ENCODE data around the gene FNIP2.

The FNIP2 gene

DNA sequence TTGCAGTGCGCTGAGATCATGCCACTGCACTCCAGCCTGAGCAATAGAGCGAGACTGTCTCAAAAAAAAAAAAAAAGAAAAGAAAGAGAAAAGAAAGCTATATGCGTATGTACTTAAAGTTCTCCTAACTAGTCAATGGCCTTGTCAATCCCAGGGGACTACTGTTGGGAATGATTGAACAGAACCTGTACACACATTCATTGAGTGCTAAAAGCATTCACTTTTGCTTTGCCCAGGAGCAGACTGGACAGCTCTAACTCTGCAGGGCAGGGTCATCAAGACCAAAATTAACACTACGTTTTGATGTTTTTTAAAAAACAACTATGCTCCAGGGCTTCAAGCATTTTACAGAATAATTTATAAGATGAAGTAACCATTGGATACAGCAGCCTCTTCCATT lies 106.2 kb downstream of the FNIP2 start (continued):
- TF ChIP-seq GLIS2 (tag by site-specific recombination; IDR thresholded peaks at IDR 0.05) (no peak), ZNF174 (tag by site-specific recombination; IDR thresholded peaks at IDR 0.05) (no peak)

DNA sequence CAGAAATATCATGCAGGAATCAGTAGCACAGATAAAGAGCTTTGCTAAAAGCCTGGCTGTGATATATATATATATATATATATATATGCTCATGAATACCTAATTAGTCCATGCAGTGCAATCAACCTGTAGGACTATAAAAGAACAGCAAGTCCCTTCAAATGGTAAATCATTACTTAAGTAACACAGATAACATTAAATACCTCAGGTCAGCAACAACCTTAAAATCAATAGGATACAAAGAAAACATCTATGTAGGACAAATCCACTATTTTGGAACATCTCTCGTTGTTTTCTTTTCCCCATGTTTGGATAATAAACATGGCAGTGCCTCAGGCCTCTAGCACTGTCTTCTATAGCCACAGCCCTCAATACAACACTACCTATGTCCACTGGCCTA lies 106.6 kb downstream of the FNIP2 start:
- CTCF ChIA-PET = interaction anchor here (0.6 kb wide), 1 partner anchor 10 kb away, joined by 3 read pairs; no protein-coding TSS in a partner anchor
- TF ChIP-seq ZNF629 (tag by site-specific recombination; IDR thresholded peaks at IDR 0.05) (no peak), ZFP3 (tag by site-specific recombination; IDR thresholded peaks at IDR 0.05; ENCODE audit: low read depth) (no peak), ZFP69B (tag by site-specific recombination; IDR thresholded peaks at IDR 0.05) (no peak), ZNF223 (tag by site-specific recombination; IDR thresholded peaks at IDR 0.05) (no peak), ZBTB7A (tag by site-specific recombination; IDR thresholded peaks at IDR 0.05; ENCODE audit: low read depth) (no peak), ZFP37 (tag by site-specific recombination; IDR thresholded peaks at IDR 0.05) (no peak), SETDB1 (IDR thresholded peaks at IDR 0.05; ENCODE audit: insufficient read length, low read length) (no peak), ZNF707 (tag by site-specific recombination; IDR thresholded peaks at IDR 0.05) (no peak), TRIM28 (IDR thresholded peaks at IDR 0.05; ENCODE audit: borderline replicate concordance, low read length) (no peak)
- TF ChIP-seq, protein P1, sequence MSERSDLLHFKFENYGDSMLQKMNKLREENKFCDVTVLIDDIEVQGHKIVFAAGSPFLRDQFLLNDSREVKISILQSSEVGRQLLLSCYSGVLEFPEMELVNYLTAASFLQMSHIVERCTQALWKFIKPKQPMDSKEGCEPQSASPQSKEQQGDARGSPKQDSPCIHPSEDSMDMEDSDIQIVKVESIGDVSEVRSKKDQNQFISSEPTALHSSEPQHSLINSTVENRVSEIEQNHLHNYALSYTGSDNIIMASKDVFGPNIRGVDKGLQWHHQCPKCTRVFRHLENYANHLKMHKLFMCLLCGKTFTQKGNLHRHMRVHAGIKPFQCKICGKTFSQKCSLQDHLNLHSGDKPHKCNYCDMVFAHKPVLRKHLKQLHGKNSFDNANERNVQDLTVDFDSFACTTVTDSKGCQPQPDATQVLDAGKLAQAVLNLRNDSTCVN (tag by site-specific recombination; optimal IDR thresholded peaks at IDR 0.05) = no peak
- TF ChIP-seq, protein P2, sequence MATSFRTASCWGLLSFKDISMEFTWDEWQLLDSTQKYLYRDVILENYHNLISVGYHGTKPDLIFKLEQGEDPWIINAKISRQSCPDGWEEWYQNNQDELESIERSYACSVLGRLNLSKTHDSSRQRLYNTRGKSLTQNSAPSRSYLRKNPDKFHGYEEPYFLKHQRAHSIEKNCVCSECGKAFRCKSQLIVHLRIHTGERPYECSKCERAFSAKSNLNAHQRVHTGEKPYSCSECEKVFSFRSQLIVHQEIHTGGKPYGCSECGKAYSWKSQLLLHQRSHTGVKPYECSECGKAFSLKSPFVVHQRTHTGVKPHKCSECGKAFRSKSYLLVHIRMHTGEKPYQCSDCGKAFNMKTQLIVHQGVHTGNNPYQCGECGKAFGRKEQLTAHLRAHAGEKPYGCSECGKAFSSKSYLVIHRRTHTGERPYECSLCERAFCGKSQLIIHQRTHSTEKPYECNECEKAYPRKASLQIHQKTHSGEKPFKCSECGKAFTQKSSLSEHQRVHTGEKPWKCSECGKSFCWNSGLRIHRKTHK (tag by site-specific recombination; IDR thresholded peaks at IDR 0.05) = no peak
- TF ChIP-seq, protein P3, sequence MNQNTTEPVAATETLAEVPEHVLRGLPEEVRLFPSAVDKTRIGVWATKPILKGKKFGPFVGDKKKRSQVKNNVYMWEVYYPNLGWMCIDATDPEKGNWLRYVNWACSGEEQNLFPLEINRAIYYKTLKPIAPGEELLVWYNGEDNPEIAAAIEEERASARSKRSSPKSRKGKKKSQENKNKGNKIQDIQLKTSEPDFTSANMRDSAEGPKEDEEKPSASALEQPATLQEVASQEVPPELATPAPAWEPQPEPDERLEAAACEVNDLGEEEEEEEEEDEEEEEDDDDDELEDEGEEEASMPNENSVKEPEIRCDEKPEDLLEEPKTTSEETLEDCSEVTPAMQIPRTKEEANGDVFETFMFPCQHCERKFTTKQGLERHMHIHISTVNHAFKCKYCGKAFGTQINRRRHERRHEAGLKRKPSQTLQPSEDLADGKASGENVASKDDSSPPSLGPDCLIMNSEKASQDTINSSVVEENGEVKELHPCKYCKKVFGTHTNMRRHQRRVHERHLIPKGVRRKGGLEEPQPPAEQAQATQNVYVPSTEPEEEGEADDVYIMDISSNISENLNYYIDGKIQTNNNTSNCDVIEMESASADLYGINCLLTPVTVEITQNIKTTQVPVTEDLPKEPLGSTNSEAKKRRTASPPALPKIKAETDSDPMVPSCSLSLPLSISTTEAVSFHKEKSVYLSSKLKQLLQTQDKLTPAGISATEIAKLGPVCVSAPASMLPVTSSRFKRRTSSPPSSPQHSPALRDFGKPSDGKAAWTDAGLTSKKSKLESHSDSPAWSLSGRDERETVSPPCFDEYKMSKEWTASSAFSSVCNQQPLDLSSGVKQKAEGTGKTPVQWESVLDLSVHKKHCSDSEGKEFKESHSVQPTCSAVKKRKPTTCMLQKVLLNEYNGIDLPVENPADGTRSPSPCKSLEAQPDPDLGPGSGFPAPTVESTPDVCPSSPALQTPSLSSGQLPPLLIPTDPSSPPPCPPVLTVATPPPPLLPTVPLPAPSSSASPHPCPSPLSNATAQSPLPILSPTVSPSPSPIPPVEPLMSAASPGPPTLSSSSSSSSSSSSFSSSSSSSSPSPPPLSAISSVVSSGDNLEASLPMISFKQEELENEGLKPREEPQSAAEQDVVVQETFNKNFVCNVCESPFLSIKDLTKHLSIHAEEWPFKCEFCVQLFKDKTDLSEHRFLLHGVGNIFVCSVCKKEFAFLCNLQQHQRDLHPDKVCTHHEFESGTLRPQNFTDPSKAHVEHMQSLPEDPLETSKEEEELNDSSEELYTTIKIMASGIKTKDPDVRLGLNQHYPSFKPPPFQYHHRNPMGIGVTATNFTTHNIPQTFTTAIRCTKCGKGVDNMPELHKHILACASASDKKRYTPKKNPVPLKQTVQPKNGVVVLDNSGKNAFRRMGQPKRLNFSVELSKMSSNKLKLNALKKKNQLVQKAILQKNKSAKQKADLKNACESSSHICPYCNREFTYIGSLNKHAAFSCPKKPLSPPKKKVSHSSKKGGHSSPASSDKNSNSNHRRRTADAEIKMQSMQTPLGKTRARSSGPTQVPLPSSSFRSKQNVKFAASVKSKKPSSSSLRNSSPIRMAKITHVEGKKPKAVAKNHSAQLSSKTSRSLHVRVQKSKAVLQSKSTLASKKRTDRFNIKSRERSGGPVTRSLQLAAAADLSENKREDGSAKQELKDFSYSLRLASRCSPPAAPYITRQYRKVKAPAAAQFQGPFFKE (tag by site-specific recombination; IDR thresholded peaks at IDR 0.05; ENCODE audit: borderline replicate concordance) = no peak
- TF ChIP-seq, protein P4, sequence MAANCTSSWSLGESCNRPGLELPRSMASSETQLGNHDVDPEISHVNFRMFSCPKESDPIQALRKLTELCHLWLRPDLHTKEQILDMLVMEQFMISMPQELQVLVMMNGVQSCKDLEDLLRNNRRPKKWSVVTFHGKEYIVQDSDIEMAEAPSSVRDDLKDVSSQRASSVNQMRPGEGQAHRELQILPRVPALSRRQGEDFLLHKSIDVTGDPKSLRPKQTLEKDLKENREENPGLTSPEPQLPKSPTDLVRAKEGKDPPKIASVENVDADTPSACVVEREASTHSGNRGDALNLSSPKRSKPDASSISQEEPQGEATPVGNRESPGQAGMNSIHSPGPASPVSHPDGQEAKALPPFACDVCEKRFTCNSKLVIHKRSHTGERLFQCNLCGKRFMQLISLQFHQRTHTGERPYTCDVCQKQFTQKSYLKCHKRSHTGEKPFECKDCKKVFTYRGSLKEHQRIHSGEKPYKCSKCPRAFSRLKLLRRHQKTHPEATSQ (tag by site-specific recombination; IDR thresholded peaks at IDR 0.05) = no peak
- TF ChIP-seq, protein P5, sequence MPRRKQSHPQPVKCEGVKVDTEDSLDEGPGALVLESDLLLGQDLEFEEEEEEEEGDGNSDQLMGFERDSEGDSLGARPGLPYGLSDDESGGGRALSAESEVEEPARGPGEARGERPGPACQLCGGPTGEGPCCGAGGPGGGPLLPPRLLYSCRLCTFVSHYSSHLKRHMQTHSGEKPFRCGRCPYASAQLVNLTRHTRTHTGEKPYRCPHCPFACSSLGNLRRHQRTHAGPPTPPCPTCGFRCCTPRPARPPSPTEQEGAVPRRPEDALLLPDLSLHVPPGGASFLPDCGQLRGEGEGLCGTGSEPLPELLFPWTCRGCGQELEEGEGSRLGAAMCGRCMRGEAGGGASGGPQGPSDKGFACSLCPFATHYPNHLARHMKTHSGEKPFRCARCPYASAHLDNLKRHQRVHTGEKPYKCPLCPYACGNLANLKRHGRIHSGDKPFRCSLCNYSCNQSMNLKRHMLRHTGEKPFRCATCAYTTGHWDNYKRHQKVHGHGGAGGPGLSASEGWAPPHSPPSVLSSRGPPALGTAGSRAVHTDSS (tag by site-specific recombination; IDR thresholded peaks at IDR 0.05) = no peak
- TF ChIP-seq, protein P6, sequence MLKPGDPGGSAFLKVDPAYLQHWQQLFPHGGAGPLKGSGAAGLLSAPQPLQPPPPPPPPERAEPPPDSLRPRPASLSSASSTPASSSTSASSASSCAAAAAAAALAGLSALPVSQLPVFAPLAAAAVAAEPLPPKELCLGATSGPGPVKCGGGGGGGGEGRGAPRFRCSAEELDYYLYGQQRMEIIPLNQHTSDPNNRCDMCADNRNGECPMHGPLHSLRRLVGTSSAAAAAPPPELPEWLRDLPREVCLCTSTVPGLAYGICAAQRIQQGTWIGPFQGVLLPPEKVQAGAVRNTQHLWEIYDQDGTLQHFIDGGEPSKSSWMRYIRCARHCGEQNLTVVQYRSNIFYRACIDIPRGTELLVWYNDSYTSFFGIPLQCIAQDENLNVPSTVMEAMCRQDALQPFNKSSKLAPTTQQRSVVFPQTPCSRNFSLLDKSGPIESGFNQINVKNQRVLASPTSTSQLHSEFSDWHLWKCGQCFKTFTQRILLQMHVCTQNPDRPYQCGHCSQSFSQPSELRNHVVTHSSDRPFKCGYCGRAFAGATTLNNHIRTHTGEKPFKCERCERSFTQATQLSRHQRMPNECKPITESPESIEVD (tag by site-specific recombination; IDR thresholded peaks at IDR 0.05) = no peak
- TF ChIP-seq, protein P7, sequence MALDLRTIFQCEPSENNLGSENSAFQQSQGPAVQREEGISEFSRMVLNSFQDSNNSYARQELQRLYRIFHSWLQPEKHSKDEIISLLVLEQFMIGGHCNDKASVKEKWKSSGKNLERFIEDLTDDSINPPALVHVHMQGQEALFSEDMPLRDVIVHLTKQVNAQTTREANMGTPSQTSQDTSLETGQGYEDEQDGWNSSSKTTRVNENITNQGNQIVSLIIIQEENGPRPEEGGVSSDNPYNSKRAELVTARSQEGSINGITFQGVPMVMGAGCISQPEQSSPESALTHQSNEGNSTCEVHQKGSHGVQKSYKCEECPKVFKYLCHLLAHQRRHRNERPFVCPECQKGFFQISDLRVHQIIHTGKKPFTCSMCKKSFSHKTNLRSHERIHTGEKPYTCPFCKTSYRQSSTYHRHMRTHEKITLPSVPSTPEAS (tag by site-specific recombination; IDR thresholded peaks at IDR 0.05) = no peak
- H3K27ac ChIP-seq (ENCODE audit: extremely low read depth, low read depth, low read length) = no peak overlapping the region
- H3K4me3 ChIP-seq (ENCODE audit: low read depth, low read length) = no peak overlapping the region
- H3K9me3 ChIP-seq (ENCODE audit: control insufficient read depth, insufficient read depth, low read depth, low read length) = no peaks in the 10 kb centered on the region
- peaks cover 8% of the 10 kb centered on the region; the same call in 1 of the 2 replicates for H3K4me1 ChIP-seq (ENCODE audit: control insufficient read depth, insufficient read depth, low read length)
- POLR2A ChIA-PET = no interaction called here
- H3K36me3 ChIP-seq (ENCODE audit: control insufficient read depth in 2 of 2, insufficient read depth in 1 of 2, low read length in 2 of 2) = peaks cover 0 to 21% of the 10 kb centered on the region in 2 experiments; a peak in 1 of 3 replicates
